Nasal cavity respiratory epithelium epithelial cell of viscerocranial mucosa (primary cell): ENCODE measurements around the gene POMT2. TPM values are rescaled to one million over a fixed set of nuclear protein-coding genes. Genes with fewer than 3 reads are reported as not detected.

Source experiments
- total RNA-seq: library from RNA; depleted of rRNA; stranded (reverse); fragments of >200 nt; gene quantifications from 2 replicates; pipeline ENCODE4 v1.2.3, GENCODE V29; 2014

The POMT2 gene, protein sequence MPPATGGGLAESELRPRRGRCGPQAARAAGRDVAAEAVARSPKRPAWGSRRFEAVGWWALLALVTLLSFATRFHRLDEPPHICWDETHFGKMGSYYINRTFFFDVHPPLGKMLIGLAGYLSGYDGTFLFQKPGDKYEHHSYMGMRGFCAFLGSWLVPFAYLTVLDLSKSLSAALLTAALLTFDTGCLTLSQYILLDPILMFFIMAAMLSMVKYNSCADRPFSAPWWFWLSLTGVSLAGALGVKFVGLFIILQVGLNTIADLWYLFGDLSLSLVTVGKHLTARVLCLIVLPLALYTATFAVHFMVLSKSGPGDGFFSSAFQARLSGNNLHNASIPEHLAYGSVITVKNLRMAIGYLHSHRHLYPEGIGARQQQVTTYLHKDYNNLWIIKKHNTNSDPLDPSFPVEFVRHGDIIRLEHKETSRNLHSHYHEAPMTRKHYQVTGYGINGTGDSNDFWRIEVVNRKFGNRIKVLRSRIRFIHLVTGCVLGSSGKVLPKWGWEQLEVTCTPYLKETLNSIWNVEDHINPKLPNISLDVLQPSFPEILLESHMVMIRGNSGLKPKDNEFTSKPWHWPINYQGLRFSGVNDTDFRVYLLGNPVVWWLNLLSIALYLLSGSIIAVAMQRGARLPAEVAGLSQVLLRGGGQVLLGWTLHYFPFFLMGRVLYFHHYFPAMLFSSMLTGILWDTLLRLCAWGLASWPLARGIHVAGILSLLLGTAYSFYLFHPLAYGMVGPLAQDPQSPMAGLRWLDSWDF
- total RNA-seq = 11.6 and 20.7 TPM in 2 replicates

DNA sequence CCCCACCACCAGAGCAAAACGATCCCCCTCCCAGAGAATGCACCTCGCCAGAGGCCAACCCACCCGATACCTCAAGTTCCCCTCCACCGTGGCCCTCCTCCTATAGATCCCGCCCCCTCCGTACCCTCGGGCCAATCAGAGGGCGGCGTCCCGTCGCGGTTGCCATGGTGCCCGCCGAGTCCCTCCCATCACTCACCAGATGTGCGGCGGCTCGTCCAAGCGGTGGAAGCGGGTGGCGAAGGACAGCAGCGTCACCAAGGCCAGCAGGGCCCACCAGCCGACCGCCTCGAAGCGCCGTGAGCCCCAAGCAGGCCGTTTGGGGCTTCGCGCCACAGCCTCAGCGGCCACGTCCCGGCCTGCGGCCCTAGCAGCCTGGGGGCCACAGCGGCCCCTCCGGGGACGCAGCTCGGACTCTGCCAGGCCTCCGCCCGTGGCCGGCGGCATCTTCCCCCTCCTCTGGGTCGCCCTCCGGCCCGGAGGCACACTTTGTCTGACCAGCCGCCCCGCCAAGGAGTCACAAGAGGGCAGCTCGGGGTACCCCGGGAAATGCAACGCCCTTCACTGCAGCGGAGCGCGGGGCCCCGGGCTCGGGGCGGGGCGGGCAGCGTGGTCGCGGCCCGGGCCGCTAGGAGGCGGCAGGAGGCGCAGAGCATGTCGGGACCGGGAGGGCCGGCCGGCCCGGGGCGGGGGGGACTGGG lies at the start of gene POMT2:
POMT2 (minus strand) TSS at position 646 of the 698 bp plus-strand sequence; CDS start at position 444, 202 bp downstream.

DNA sequence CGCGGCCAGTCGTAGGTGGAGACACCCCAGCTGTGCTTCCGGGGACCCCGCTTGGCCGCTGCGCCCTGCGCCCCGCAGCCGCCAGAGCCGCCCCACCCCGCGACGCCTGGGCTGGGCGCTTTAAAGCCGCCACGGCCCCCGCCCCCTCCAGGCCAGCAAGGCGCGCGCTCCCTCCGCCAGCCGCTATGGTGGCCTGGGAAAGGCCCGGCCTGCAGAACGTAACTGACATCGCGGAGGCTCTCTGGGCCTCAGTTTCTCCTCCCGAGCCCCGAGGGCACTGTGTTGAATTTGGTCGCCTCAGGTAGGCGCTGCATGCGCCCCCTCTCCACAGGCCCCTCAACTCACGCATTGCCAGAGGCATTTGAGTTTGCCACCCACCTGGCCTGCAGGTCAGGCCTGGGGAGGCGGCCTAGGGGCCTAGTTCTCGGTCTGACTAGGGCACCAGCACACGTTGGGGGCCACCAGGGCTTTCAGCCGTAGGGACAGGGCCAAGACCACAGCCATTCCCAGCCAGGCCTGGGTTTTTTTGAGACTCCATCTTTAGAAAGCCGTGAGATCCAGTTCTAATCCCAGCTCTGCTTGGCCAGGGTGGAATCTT lies 49.5 kb downstream of the POMT2 start, which contains the start of gene NGB:
NGB (minus strand) TSS at position 94 of the 598 bp plus-strand sequence. CDS start 269 bp downstream, outside the sequence.

Other genes with a start within 250 kb of the POMT2 start
- gene CIPC, start 222.6 kb downstream of the POMT2 start, total RNA-seq = 8.5 and 23.0 TPM in 2 replicates
- not detected in 2 replicates for gene ZDHHC22, start 179.1 kb downstream of the POMT2 start, total RNA-seq
- 1.4 and 7.9 TPM in 2 replicates for gene TMEM63C, start 139.1 kb downstream of the POMT2 start, total RNA-seq
- 0.07 TPM in 1 of 2 replicates, not detected in the other for gene NGB, start 49.7 kb downstream of the POMT2 start, total RNA-seq
- gene GSTZ1, start 153 bp upstream of the POMT2 start, total RNA-seq = 19.6 and 42.4 TPM in 2 replicates
- 8.5 and 12.2 TPM in 2 replicates for gene TMED8, start 56.2 kb upstream of the POMT2 start, total RNA-seq
- under 0.01 and 0.21 TPM in 2 replicates for gene SAMD15, start 56.5 kb upstream of the POMT2 start, total RNA-seq
- 0.34 and 0.50 TPM in 2 replicates for gene NOXRED1, start 102.6 kb upstream of the POMT2 start, total RNA-seq
- gene VIPAS39, start 136.7 kb upstream of the POMT2 start, total RNA-seq = 20.2 and 20.3 TPM in 2 replicates
- gene AHSA1, start 137.2 kb upstream of the POMT2 start, total RNA-seq = 129 and 186 TPM in 2 replicates
- under 0.01 and 0.07 TPM in 2 replicates for gene ISM2, start 177.9 kb upstream of the POMT2 start, total RNA-seq